Stimulated activated CD4-positive, alpha-beta T cell treated with anti-CD3 and anti-CD28 coated beads, TNF-alpha, amount 100 ng/mL, for 48 hours (primary cell): ENCODE measurements around the gene WFDC10A.
"Not testable (repeated sequence)": the region's sequence is repeated elsewhere in the genome, so short reads cannot be mapped to it uniquely, and the experiment has no call there.

Source experiments
- DNase-seq, 3 donors: peaks; one replicate each; pipeline ENCODE4 v3.0.0-alpha.2; 2020; ENCODE audit warnings: low read depth in 3 of 3

Gene WFDC10A

GRCh38 chr20:45647441-45648050, 18.0 kb downstream of the WFDC10A start:
- no peak for DNase-seq

GRCh38 chr20:45649312-45649863, 19.8 kb downstream of the WFDC10A start:
- DNase-seq, result no peak

GRCh38 chr20:45651726-45652125, 22.2 kb downstream of the WFDC10A start:
- DNase-seq, result not testable (repeated sequence)

- DNase-seq, result not testable (repeated sequence)
These were observed 27.5 kb downstream of the WFDC10A start for GRCh38 chr20:45657038-45657437.

- no peak for DNase-seq
These were observed 40.6 kb downstream of the WFDC10A start, which contains the start of gene WFDC11 for GRCh38 chr20:45670139-45670538. WFDC11 (minus strand) TSS chr20:45670239; CDS start chr20:45650600, 19,639 bp downstream.

GRCh38 chr20:45672765-45673164, 43.2 kb downstream of the WFDC10A start:
- no peak for DNase-seq

GRCh38 chr20:45679650-45680049, 50.1 kb downstream of the WFDC10A start:
- DNase-seq, result no peak
